IPS-18a (cell line): ENCODE data around the gene ADARB2.
"Not testable (repeated sequence)": the region's sequence is repeated elsewhere in the genome, so short reads cannot be mapped to it uniquely, and the experiment has no call there.

Experiments used
- H3K27ac ChIP-seq: one replicate; pipeline ENCODE4 v1.5.1; 2013; ENCODE audit warnings: low read length
- H3K27me3 ChIP-seq: one replicate; pipeline ENCODE4 v1.6.1; 2013; ENCODE audit warnings: mild to moderate bottlenecking, low read length; ENCODE audit not compliant: control insufficient read depth, insufficient read depth
- H3K36me3 ChIP-seq: one replicate; pipeline ENCODE4 v1.6.1; 2013; ENCODE audit warnings: low read depth, low read length; ENCODE audit not compliant: control insufficient read depth
- H3K4me1 ChIP-seq: one replicate; pipeline ENCODE4 v1.6.1; 2013; ENCODE audit warnings: low read depth, low read length; ENCODE audit not compliant: control insufficient read depth
- H3K4me3 ChIP-seq: one replicate; pipeline ENCODE4 v1.5.1; 2013; ENCODE audit warnings: low read length
- H3K9ac ChIP-seq: one replicate; pipeline ENCODE4 v1.6.1; 2013; ENCODE audit warnings: mild to moderate bottlenecking, low read length, moderate library complexity
- H3K9me3 ChIP-seq: one replicate; pipeline ENCODE4 v1.6.1; 2013; ENCODE audit warnings: low read depth, low read length; ENCODE audit not compliant: control insufficient read depth

Gene ADARB2

DNA sequence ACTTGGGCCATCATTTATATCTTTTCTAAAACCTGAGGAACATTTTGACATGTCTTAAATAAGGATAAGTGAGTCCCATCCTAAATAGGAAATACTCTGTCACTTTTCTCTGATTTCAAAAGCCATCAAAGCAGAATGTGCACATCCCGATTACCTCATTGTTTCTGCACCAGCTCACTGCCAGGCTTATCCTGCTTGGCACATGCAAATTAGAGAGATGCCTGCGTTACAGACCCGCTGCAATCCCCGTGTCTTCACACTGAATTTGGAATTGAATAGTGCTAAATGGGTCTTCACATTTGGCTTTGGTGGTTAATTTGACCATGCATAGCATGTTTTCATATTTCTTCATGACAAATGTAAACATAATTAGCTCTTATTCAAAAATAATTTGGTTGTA is 401.7 kb downstream of the ADARB2 start:
- H3K4me1 ChIP-seq, result peaks cover 10% of the 10 kb centered on the region
- H3K27ac ChIP-seq, result no peak overlapping the region
- no peaks in the 10 kb centered on the region for H3K9me3 ChIP-seq
- H3K27me3 ChIP-seq, result no peaks in the 10 kb centered on the region
- H3K4me3 ChIP-seq, result no peak overlapping the region
- H3K9ac ChIP-seq, result no peak overlapping the region
- no peaks in the 10 kb centered on the region for H3K36me3 ChIP-seq

DNA sequence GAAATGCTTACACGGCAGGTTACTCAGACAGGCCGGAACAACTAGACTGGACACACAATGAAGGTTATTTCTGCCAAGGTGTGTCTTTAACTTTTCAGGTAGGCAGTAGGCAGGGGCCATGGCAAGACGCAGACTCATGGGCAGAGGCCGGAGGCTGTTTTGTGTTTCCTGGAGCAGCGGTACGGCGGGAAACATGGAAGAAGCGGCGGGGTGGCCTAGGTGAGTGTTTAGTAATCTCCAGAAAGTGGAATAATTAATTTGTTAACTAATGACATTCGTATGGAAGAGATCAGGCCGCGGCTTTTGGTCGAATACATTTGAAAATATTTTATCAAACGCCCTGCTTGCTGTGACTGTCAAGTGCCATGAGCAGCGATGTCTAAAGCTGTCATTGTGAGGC is 403.3 kb downstream of the ADARB2 start:
- Histone ChIP-seq H3K4me3 (no peak overlapping the region), H3K9me3 (no peaks in the 10 kb centered on the region), H3K9ac (no peak overlapping the region), H3K27me3 (no peaks in the 10 kb centered on the region), H3K36me3 (no peaks in the 10 kb centered on the region), H3K4me1 (peaks cover 10% of the 10 kb centered on the region), H3K27ac (no peak overlapping the region)

DNA sequence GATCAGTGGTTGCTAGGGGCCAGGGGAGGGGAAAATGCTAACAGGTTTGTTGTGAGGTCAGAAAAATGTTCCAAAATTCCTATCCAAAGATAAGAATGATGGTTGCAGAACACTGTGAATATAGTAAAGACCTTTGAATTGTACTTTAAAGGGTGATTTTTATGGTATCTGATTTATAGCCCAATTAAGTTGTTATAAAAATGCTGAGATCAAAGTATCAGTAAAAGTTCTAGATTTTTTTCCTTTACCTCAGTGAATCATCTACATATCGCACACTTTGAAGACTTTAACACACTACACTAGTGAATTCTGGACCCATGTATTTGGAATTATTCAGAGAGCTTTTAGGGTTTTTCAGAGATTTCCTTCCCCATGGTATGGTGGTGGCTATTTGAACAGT is 405.8 kb downstream of the ADARB2 start:
- H3K4me3 ChIP-seq, result no peak overlapping the region
- H3K4me1 ChIP-seq, result peaks cover 10% of the 10 kb centered on the region
- no peaks in the 10 kb centered on the region for H3K27me3 ChIP-seq
- H3K9me3 ChIP-seq, result no peaks in the 10 kb centered on the region
- no peak overlapping the region for H3K9ac ChIP-seq
- no peak overlapping the region for H3K27ac ChIP-seq
- H3K36me3 ChIP-seq, result no peaks in the 10 kb centered on the region

DNA sequence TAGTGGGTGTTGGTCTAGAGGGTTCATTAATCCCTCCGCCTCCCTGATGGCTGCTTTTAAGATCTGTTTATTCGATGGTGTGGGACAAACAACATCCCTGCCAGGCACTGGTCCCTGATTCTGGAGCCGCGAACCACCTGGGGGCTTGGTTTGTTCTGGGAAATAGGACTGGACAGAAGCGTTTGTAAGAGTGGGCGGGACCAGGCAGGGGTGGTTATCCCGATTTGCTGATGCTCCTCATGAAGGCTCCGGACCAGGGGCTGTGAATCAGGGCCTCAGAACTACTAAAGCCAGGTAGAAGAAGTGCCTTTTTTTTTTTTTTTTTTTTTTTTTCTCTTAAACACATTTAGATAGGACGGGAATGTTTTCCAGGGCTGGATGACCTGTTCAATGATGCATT is 407.7 kb downstream of the ADARB2 start:
- no peaks in the 10 kb centered on the region for H3K27me3 ChIP-seq
- H3K36me3 ChIP-seq, result no peaks in the 10 kb centered on the region
- no peaks in the 10 kb centered on the region for H3K9me3 ChIP-seq
- no peaks in the 10 kb centered on the region for H3K4me1 ChIP-seq
- H3K27ac ChIP-seq, result no peak overlapping the region
- H3K4me3 ChIP-seq, result no peak overlapping the region
- H3K9ac ChIP-seq, result no peak overlapping the region

DNA sequence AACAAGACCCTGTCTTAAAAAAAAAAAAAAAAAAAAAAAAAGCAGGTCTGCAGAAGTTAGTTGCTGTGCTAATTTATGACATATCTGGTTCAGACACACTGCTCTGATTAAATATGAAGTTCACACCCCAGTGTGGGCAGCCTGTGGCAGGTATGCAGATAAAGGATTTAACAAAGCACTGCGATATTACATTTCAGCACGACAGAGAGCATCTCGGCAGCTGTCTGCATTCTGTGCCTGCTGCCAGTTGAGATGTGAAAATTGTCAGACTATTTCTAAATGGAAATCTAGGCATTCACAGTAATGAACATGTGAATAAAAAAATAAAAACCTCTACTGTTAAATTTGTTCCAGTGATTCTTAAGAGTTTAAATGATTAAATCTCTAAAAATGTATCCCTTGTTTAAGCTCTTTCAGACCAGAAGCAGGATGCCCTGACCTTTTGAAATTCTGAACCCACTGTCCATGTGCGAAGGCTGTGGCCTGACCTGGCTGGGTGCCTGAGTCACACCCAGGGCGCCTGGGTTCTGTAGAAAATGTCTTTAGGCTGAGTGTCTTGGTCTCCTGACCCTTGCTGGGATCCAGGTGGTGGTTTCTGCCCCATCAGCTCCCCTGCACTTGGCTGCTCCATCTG is 408.2 kb downstream of the ADARB2 start:
- no peak overlapping the region for H3K27ac ChIP-seq
- no peak overlapping the region for H3K9ac ChIP-seq
- H3K36me3 ChIP-seq, result no peaks in the 10 kb centered on the region
- H3K27me3 ChIP-seq, result no peaks in the 10 kb centered on the region
- no peaks in the 10 kb centered on the region for H3K9me3 ChIP-seq
- H3K4me1 ChIP-seq, result no peaks in the 10 kb centered on the region
- no peak overlapping the region for H3K4me3 ChIP-seq

DNA sequence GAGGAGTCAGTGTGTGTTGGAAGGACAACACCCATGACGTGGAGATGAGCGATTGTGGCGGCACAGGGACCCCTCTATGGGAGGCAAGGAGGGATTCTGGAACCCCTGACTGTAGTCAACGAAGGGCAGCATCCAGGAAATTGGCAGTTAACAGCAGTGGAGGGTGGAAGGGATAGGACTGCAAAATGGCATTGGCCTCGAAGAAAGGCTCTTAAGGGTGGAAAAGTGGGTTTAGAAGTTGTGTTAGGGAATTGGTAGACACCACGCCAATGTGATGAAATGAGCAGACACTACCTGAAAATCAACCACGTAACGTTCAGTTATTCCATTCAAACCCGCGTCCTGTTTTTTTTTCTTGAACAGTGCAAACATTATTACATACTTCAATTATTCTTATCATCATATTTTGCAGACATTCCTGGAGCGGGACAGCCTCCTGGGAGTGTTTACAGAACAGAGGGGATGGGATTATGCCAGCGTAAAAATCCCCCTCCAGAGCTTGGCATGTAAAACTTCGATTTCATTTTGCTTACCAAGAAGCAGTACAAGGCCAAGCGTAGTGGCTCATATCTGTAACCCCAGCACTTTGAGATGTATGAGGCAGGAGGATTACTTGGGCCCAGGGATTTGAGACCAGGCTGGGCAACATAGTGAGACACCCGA is 409.0 kb downstream of the ADARB2 start:
- H3K27me3 ChIP-seq, result no peaks in the 10 kb centered on the region
- no peak overlapping the region for H3K27ac ChIP-seq
- no peaks in the 10 kb centered on the region for H3K36me3 ChIP-seq
- no peak overlapping the region for H3K9ac ChIP-seq
- H3K4me3 ChIP-seq, result no peak overlapping the region
- no peaks in the 10 kb centered on the region for H3K4me1 ChIP-seq
- no peaks in the 10 kb centered on the region for H3K9me3 ChIP-seq

- Histone ChIP-seq H3K36me3 (no peaks in the 10 kb centered on the region), H3K27ac (no peak overlapping the region), H3K9ac (no peak overlapping the region), H3K27me3 (no peaks in the 10 kb centered on the region), H3K4me1 (no peaks in the 10 kb centered on the region), H3K4me3 (no peak overlapping the region), H3K9me3 (no peaks in the 10 kb centered on the region)
Observed at GRCh38 chr10:1327759-1328158, 409.6 kb downstream of the ADARB2 start.

GRCh38 chr10:1326514-1326913 is 410.8 kb downstream of the ADARB2 start:
- H3K4me3 ChIP-seq, H3K27me3 ChIP-seq, H3K27ac ChIP-seq, H3K36me3 ChIP-seq, H3K4me1 ChIP-seq, H3K9ac ChIP-seq, H3K9me3 ChIP-seq: not testable (repeated sequence)

DNA sequence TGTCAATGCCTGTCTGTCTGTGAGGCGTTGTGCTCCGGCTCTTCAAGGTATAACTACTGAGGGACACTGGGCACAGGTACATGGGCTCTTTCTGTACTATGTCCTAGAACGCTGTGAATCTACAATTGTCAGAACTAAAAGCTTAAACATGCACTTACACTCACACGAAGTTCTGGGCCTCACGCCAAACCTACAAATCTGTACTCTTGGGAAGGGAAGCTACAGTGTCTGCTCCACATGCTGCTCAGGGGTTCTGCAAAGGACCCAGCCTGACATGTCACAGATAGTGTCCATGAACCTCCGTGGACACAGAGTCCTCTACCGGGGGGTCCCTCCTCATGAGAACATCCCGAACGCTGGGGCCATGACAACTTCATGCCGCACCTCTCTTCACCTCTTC is 412.4 kb downstream of the ADARB2 start:
- H3K4me1 ChIP-seq, result no peaks in the 10 kb centered on the region

DNA sequence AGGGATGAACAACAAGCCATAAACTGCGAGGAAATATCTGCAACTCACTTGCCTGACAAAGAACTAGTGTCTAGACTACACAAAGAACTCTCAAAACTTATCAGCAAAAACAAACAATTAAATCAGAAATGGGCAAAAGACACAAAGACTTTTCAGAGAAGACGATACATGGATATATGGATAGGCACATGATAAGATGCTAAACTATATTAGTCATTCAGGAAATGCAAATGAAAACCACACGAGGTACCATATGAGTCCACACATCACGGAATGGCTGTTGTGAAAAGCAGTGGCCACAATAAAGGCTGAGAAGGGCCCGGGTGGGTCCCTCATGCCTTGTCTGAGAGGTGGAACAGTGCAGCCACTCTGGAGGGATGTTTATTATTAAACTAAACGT is 413.4 kb downstream of the ADARB2 start:
- Histone ChIP-seq H3K27me3 (no peaks in the 10 kb centered on the region), H3K27ac (no peak overlapping the region), H3K4me3 (no peak overlapping the region), H3K9ac (no peak overlapping the region), H3K4me1 (no peaks in the 10 kb centered on the region), H3K9me3 (no peaks in the 10 kb centered on the region), H3K36me3 (no peaks in the 10 kb centered on the region)

More for the DNA sequence above, 412.4 kb downstream of the ADARB2 start:
- Histone ChIP-seq H3K4me3 (no peak overlapping the region), H3K27ac (no peak overlapping the region), H3K9ac (no peak overlapping the region), H3K36me3 (no peaks in the 10 kb centered on the region), H3K27me3 (no peaks in the 10 kb centered on the region), H3K9me3 (no peaks in the 10 kb centered on the region)

DNA sequence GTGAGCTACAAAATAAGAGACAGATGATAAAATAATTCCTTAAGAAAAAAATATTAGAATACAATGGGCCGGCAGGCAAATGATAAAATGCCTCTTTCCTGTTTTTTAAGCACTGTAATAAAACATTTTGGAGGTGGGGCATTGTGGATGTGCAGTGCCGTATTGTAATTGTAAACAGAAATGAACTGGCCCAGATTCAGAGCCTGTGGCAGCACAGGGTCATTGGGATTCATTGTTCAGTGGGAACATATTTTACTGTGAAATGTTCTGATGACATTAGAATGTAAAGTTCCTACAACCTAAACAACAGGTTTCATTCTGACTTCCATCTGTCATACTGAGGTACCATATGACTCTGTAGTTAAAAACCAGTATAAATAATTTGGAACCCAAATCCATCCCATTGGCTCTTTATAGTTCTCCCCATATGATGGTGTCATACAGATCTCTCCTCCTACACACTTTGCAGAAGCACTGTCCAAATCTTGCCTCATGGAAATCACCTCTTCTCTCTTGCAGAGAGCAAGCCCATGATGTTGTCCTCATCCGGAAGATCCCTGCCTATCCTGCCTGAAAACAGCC is 416.5 kb downstream of the ADARB2 start:
- H3K4me3 ChIP-seq, result no peak overlapping the region
- H3K27me3 ChIP-seq, result no peaks in the 10 kb centered on the region
- H3K4me1 ChIP-seq, result peaks cover 5% of the 10 kb centered on the region

DNA sequence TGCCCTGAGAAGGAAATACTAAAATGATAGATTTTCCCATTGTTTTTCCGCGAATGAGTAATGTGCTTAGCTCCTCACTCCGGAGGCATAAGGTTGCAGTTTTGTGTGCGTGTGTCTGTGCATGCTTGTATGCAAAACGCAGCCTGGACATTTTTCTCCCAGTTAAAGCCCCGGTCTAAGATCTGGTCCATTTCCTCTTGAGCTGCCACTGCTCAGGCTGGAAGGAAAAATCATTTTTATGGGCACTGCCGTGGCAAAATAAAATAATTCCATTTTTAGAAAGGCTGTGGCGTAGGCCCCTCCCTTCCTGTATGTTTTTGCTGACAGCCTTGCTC is 420.5 kb downstream of the ADARB2 start:
- no peaks in the 10 kb centered on the region for H3K27me3 ChIP-seq
- no peaks in the 10 kb centered on the region for H3K9me3 ChIP-seq
- H3K27ac ChIP-seq, result no peak overlapping the region
- no peaks in the 10 kb centered on the region for H3K36me3 ChIP-seq
- peaks cover 8% of the 10 kb centered on the region for H3K4me1 ChIP-seq
- H3K9ac ChIP-seq, result no peak overlapping the region
- no peak overlapping the region for H3K4me3 ChIP-seq

More for the DNA sequence above, 416.5 kb downstream of the ADARB2 start:
- no peak overlapping the region for H3K9ac ChIP-seq
- no peaks in the 10 kb centered on the region for H3K36me3 ChIP-seq
- H3K9me3 ChIP-seq, result no peaks in the 10 kb centered on the region
- no peak overlapping the region for H3K27ac ChIP-seq
